GM23248 (cell line): ENCODE measurements around the gene PSMC3IP. TPM values are rescaled to one million over a fixed set of nuclear protein-coding genes. Genes with fewer than 3 reads are reported as not detected.
A peak's percentile ranks its signal among the peaks of the same experiment; 100 is the strongest.

ENCODE experiments used
- DNase-seq: peaks from one replicate; pipeline ENCODE4 v3.0.0-alpha.2; 2015
- H2AFZ ChIP-seq: fragments of 200-600 bp; sonication (generic); 2 replicates; pipeline ENCODE4 v1.6.1; 2016; ENCODE audit warnings: antibody characterized with exemption
- H3F3A ChIP-seq: fragments of 200-600 bp; sonication (generic); 2 replicates; pipeline ENCODE4 v1.6.1; 2016; ENCODE audit warnings: mild to moderate bottlenecking, antibody characterized with exemption, mixed run types; ENCODE audit not compliant: insufficient read depth
- H3K27ac ChIP-seq: fragments of 200-600 bp; sonication (generic); 2 replicates; pipeline ENCODE4 v1.5.1; 2016; ENCODE audit warnings: mild to moderate bottlenecking
- H3K27me3 ChIP-seq: fragments of 200-600 bp; sonication (generic); replicated peaks from 2 replicates; pipeline ENCODE4 v1.6.1; 2016; ENCODE audit warnings: mild to moderate bottlenecking; ENCODE audit not compliant: insufficient read depth
- H3K36me3 ChIP-seq: fragments of 200-600 bp; sonication (generic); 2 replicates; pipeline ENCODE4 v1.6.1; 2016; ENCODE audit warnings: low read depth, mild to moderate bottlenecking
- H3K4me1 ChIP-seq: fragments of 200-600 bp; sonication (generic); 2 replicates; pipeline ENCODE4 v1.6.1; 2016; ENCODE audit warnings: mild to moderate bottlenecking; ENCODE audit not compliant: insufficient read depth
- H3K4me2 ChIP-seq: fragments of 200-600 bp; sonication (generic); one replicate; pipeline ENCODE4 v1.6.1; 2016; ENCODE audit warnings: mild to moderate bottlenecking; ENCODE audit not compliant: unreplicated experiment
- H3K4me3 ChIP-seq: fragments of 200-600 bp; sonication (generic); 2 replicates; pipeline ENCODE4 v1.5.1; 2016; ENCODE audit warnings: mild to moderate bottlenecking
- H3K79me2 ChIP-seq: fragments of 200-600 bp; sonication (generic); 2 replicates; pipeline ENCODE4 v1.6.1; 2016; ENCODE audit warnings: mild to moderate bottlenecking; ENCODE audit not compliant: insufficient read depth
- H3K9ac ChIP-seq: fragments of 200-600 bp; sonication (generic); 2 replicates; pipeline ENCODE4 v1.6.1; 2016; ENCODE audit warnings: mild to moderate bottlenecking
- H3K9me2 ChIP-seq: fragments of 200-600 bp; sonication (generic); 2 replicates; pipeline ENCODE4 v1.6.1; 2016; ENCODE audit warnings: mixed run types, mild to moderate bottlenecking, moderate library complexity; ENCODE audit not compliant: insufficient read depth
- H3K9me3 ChIP-seq: fragments of 200-600 bp; sonication (generic); one replicate; pipeline ENCODE4 v1.6.1; 2017; ENCODE audit warnings: low read depth
- H4K20me1 ChIP-seq: fragments of 200-600 bp; sonication (generic); 2 replicates; pipeline ENCODE4 v1.6.0; 2016; ENCODE audit not compliant: insufficient read depth
- EZH2 ChIP-seq: fragments of 200-600 bp; sonication (generic); IDR thresholded peaks from 2 replicates; pipeline ENCODE4 v1.6.1; 2018; ENCODE audit warnings: antibody characterized with exemption, mild to moderate bottlenecking; ENCODE audit not compliant: insufficient read depth, poor library complexity, severe bottlenecking
- EZH2phosphoT487 ChIP-seq: fragments of 200-600 bp; sonication (generic); IDR thresholded peaks from 2 replicates; pipeline ENCODE4 v1.6.1; 2018; ENCODE audit warnings: antibody characterized with exemption, moderate library complexity, mild to moderate bottlenecking, low read depth; ENCODE audit not compliant: insufficient read depth
- WGBS, 2 experiments: methylation state at CpG; one replicate each; pipeline ENCODE4 v1.1.6; 2015 to 2017; ENCODE audit warnings: low lambda C conversion rate in 2 of 2, low coverage in 1 of 2; ENCODE audit errors: missing lambda C conversion rate in 2 of 2; 5-methylcytosine and 5-hydroxymethylcytosine counted together
- in situ Hi-C: fragments of 300-500 bp; cut with MboI; formaldehyde crosslinking; loops from 2 replicates; pipeline ENCODE4 v1.15.0; 2020
- polyA plus RNA-seq: library from polyadenylated mRNA; unstranded; fragments of >200 nt; fragmentation: Nextera tagmentation; extraction: Ambion mirVana; gene quantifications from 2 replicates; pipeline ENCODE4 v1.2.1, GENCODE V29; 2016
- total RNA-seq: library from RNA; depleted of rRNA; stranded (reverse); fragments of >200 nt; shearing (Covaris generic); gene quantifications from 2 replicates; pipeline ENCODE4 v1.2.3, GENCODE V29; 2014

The PSMC3IP gene
- total and polyA plus RNA-seq, 2 experiments from 2014 or later = 8.9 to 12.0 TPM

GRCh38 chr17:42538482-42538881 is 39.0 kb downstream of the PSMC3IP start:
- no peak overlapping the region for H3K4me3 ChIP-seq
- no peak overlapping the region for H3K4me2 ChIP-seq
- no peak for DNase-seq
- peaks cover 9% of the 10 kb centered on the region; the same call in 1 of the 2 replicates for H3F3A ChIP-seq
- in situ Hi-C loops = no loop called here
- H3K79me2 ChIP-seq = peaks cover 12% of the 10 kb centered on the region; the same call in 1 of the 2 replicates
- H3K27me3 ChIP-seq = no peaks in the 10 kb centered on the region
- no peak overlapping the region for H2AFZ ChIP-seq
- H3K4me1 ChIP-seq = peaks cover 9% of the 10 kb centered on the region
- H3K9ac ChIP-seq = no peak overlapping the region
- no peaks in the 10 kb centered on the region for H4K20me1 ChIP-seq
- H3K36me3 ChIP-seq = peaks cover 5% of the 10 kb centered on the region; the same call in 1 of the 2 replicates
- WGBS, 2 experiments = 94 to 98% methylated on average over 14 of the region's 14 CpGs
- no peak for TF ChIP-seq EZH2phosphoT487
- no peak overlapping the region for H3K27ac ChIP-seq
- H3K9me3 ChIP-seq = no peaks in the 10 kb centered on the region
- H3K9me2 ChIP-seq = no peaks in the 10 kb centered on the region

GRCh38 chr17:42537826-42538451 is 39.6 kb downstream of the PSMC3IP start:
- in situ Hi-C loops = no loop called here
- TF ChIP-seq EZH2phosphoT487 = no peak

GRCh38 chr17:42537156-42537805 is 40.2 kb downstream of the PSMC3IP start:
- WGBS, 2 experiments = 75 to 80% methylated on average over 29 to 31 of the region's 31 CpGs
- Histone ChIP-seq H3K79me2 (peaks cover 12% of the 10 kb centered on the region; the same call in 1 of the 2 replicates), H3K9me2 (no peaks in the 10 kb centered on the region), H3K9ac (peak overlapping the region; percentile 82), H3K9me3 (no peaks in the 10 kb centered on the region), H3K27me3 (no peaks in the 10 kb centered on the region), H3K4me3 (peak overlapping the region; percentile 85), H3K36me3 (peaks cover 5% of the 10 kb centered on the region; the same call in 1 of the 2 replicates), H3F3A (peaks cover 12% of the 10 kb centered on the region; the same call in 1 of the 2 replicates), H3K4me1 (peaks cover 9% of the 10 kb centered on the region), H3K4me2 (peak overlapping the region; percentile 88), H2AFZ (no peak overlapping the region), H4K20me1 (no peaks in the 10 kb centered on the region), H3K27ac (no peak overlapping the region)
- in situ Hi-C loops = no loop called here
- TF ChIP-seq EZH2 = no peak
- no peak for TF ChIP-seq EZH2phosphoT487
- no peak for DNase-seq

More at GRCh38 chr17:42537826-42538451, 39.6 kb downstream of the PSMC3IP start:
- Histone ChIP-seq H3K36me3 (peaks cover 5% of the 10 kb centered on the region; the same call in 1 of the 2 replicates), H3K9me3 (no peaks in the 10 kb centered on the region), H3K79me2 (peaks cover 12% of the 10 kb centered on the region; the same call in 1 of the 2 replicates), H3K27me3 (no peaks in the 10 kb centered on the region), H3K4me2 (no peak overlapping the region), H4K20me1 (no peaks in the 10 kb centered on the region), H3K9ac (no peak overlapping the region), H3K4me1 (peaks cover 9% of the 10 kb centered on the region), H2AFZ (no peak overlapping the region), H3F3A (peaks cover 12% of the 10 kb centered on the region; the same call in 1 of the 2 replicates), H3K9me2 (no peaks in the 10 kb centered on the region), H3K27ac (no peak overlapping the region), H3K4me3 (no peak overlapping the region)
- 92 to 93% methylated on average over 5 of the region's 5 CpGs for WGBS, 2 experiments
- no peak for DNase-seq

GRCh38 chr17:42536372-42537155 is 41.0 kb downstream of the PSMC3IP start:
- Histone ChIP-seq H3K9me3 (no peaks in the 10 kb centered on the region), H3K79me2 (peaks cover 12% of the 10 kb centered on the region; the same call in 1 of the 2 replicates), H3K36me3 (peaks cover 5% of the 10 kb centered on the region; the same call in 1 of the 2 replicates), H3K4me1 (peaks cover 9% of the 10 kb centered on the region), H3K9me2 (no peaks in the 10 kb centered on the region), H3K27me3 (no peaks in the 10 kb centered on the region), H3K4me2 (peak overlapping the region; percentile 88), H3K9ac (peak overlapping the region; percentile 82), H2AFZ (peak overlapping the region; percentile 47), H3K27ac (peak overlapping the region; percentile 71), H3K4me3 (peak overlapping the region; percentile 85), H3F3A (peaks cover 14% of the 10 kb centered on the region; the same call in 1 of the 2 replicates), H4K20me1 (no peaks in the 10 kb centered on the region)
- WGBS, 2 experiments = 0 to 2% methylated on average over 27 to 54 of the region's 65 CpGs
- DNase-seq = peak; percentile 86
- TF ChIP-seq EZH2 (no peak), EZH2phosphoT487 (no peak)
- in situ Hi-C loops = no loop called here
